Effector CD4-positive, alpha-beta T cell (primary cell): ENCODE measurements around the gene CES3.
"Not testable (repeated sequence)": the region's sequence is repeated elsewhere in the genome, so short reads cannot be mapped to it uniquely, and the experiment has no call there.

Experiments
- DNase-seq: peaks from one replicate; pipeline ENCODE4 v3.0.0-alpha.2; 2020

The CES3 gene

DNA sequence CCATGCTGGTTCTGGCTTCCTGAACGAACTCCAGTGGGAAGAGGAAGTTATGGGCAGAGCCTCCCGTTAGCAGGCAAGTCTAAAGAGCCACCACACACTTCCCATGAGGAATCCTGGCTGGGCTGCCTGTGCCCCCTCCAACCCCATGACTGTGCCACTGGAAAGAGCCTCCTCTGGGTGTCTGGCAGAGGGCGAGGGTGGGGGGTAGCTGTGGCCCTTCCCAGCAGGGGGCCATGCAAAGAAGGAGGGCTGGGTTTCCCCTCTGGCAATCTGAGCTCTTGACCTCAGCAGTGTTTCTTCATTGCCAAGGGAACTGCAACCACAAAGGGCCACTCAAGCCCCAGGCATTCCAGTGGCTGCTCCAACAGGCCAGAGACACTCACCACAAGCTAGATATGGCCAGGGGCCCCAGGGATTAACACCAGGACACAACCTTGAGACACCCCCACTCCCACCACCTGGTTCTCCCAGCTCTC, 34.1 kb upstream of the CES3 start:
- no peak for DNase-seq

- DNase-seq: no peak
Observed at GRCh38 chr16:66927918-66928649, 33.0 kb upstream of the CES3 start.

DNA sequence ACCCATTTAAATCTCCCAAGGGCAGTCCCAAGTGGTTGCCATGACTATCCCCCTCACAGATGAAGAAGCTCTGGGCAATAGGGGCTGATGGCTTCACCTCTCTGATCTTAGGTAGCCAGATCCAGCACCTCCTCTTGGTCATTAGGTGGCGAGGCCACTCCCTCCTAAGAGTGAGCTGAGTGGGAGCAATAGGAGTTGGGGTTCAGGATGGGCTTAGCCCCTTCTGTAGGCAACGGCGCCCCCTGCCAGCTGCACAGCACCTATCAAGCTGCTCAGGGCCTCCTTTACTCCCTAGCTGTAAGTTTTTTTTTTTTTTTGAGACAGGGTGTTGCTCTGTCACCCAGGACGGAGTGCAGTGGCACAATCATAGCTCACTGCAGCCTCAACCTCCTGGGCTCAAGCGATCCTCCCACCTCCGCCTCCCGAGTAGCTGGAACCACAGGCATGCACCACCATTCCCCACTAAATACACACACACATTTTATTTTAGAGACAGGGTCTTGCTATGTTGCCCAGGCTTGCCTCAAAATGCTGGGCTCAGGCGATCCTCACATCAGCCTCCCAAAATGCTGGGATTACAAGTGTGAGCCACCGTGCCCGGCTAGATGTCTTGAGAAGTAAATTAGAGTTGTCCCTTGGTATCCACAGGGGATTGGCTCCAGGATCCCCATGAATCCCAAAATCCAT, 32.2 kb upstream of the CES3 start:
- no peak for DNase-seq

DNA sequence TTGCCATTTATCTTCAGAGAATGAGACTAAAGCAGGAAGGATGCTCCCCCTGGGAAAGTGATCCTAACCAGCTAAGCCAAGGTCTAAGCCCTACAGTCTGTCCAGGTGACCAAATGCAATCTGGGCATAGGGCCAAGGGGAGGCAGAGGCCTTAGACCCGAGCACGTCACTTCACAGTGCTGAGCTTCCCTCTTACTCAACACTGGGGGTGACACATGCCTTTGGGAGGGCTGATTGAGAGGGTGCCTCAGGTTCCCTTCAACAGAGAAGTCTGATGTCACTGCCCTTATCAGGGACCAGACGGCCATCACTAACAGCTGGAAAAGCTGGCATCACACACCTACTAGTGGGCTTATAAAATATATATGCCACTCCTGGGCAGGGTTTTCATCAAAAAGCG, 30.9 kb upstream of the CES3 start:
- DNase-seq: no peak

DNA sequence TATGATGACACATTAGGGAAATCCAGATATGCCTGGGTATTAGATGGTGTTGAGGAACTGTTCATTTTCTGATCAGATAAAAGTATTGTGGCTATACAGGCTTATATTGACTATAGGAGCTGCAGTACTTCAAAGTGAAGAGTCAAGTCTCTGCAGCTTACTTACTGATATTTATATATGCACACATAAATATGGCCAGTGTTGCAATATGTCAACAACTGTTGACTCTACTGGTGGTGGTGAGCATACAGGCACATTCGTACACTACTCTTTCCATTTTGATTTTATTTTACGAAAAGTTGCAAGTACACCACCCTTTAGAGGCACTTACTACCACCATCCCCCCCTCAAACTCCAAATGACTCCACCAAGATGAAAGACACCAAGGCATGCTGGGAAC, 29.4 kb upstream of the CES3 start:
- DNase-seq: no peak

DNA sequence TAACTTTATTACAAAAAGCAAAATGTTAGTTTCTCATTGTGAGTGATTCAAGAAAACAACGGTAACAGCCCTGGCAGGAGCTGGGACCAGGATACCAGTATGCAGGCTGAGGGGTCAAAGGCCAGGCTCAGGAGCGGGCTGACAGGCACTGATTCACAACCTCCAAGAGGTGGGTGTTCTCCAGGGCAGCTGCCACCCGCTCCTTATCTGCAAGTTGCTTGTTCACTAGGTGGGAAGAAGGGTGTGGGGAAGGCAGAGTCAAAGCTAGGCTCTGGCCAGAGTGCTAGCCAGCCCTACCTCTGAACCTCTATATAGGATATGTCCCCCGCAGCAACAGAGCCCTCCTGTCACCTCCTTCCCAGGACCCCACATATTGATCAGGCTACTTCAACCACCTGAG, 29.0 kb upstream of the CES3 start:
- DNase-seq: no peak

DNA sequence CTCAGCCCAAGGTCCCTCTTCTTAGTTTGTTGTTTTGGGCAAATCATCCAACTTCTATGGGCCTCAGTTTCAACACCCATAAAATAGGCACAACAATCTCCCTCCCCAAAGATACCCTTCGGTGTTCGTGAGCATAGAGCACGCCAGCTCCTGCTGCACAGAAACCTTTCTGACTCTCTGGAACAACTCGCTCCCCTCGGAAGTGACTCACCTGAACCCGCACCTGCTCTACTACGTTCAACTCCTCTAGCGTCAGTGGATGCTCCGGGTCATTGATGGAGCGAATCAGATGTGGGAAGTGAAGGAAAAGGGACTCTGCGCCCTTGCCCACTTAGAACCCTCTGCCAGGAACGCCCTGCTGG, 27.3 kb upstream of the CES3 start:
- DNase-seq: no peak

DNA sequence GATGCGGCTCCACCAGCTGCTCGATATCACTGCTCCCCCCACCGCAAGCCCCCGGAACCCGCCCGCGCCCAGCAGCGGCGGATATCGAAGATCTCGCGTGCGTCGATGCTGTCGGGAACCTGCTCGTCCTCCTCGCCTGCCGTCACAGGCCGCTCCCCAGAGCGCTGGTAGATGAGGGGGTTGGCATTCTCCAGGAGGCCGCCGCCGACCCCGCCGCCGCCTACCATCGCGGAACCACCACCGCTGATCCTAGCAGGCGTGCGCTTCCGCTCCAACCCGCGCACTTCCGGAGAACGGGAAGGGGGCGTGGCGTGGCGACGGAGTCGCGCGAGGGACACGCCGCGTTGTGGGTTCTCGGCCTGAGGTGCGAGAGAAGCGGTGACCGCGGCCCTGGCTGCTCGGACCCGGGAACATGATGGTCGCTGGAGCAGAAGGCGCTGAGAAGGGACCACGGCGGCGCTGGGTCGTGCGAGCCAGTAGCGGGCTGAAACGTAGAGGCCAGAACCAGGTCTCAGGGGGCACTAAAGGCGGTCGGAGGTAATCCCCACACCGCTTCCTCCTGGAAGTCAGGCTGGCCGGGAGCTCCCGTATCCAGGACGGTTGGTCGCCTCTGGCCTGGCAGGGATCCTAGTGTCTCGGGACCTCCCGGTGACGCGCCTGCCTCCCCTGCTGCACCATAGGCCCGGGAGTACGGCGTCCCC, 26.8 kb upstream of the CES3 start, which contains the start of gene CIAO2B:
Gene CIAO2B, minus strand, starts transcription at position 265 of the 701 bp plus-strand sequence. Its CDS starts 38 bp downstream, at position 227.
- DNase-seq: peak; percentile 85

- not testable (repeated sequence) for DNase-seq
Observed at GRCh38 chr16:66934839-66935313, 26.2 kb upstream of the CES3 start.

- DNase-seq: no peak
Observed at GRCh38 chr16:66935314-66936011, 25.6 kb upstream of the CES3 start, which contains the start of gene CES2. Gene CES2, plus strand, starts transcription at chr16:66935516. Its CDS starts 120 bp downstream, at chr16:66935636.

- no peak for DNase-seq
Observed at GRCh38 chr16:66936462-66936861, 24.6 kb upstream of the CES3 start.

DNA sequence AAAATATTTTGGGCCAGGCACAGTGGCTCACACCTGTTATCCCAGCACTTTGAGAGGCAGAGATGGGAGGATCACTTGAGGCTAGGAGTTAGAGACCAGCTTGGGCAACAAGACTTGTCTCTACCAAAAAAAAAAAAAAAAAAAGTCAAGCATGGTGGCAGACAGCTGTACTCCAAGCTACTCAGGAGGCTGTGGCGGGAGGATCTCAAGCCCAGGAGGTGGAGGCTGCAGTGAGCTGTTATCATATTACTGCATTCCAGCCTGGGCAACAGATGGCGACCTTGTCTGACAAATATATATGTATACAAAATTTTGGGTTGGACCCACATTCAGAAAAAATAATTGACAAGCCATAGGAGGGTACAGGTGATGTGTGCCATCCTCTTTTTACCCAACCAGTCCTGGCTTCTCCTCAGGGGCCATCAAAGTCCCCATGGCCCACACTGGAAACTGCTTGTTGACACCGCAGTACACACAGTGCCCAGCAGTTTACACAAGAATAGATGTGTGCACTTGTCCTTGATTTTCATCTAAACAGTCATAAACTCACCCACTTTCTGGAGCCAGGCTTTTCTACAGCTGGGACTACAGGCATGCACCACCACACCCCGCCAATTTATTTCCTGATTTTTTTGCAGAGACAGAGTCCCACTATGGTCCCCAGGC, 24.0 kb upstream of the CES3 start:
- no peak for DNase-seq

DNA sequence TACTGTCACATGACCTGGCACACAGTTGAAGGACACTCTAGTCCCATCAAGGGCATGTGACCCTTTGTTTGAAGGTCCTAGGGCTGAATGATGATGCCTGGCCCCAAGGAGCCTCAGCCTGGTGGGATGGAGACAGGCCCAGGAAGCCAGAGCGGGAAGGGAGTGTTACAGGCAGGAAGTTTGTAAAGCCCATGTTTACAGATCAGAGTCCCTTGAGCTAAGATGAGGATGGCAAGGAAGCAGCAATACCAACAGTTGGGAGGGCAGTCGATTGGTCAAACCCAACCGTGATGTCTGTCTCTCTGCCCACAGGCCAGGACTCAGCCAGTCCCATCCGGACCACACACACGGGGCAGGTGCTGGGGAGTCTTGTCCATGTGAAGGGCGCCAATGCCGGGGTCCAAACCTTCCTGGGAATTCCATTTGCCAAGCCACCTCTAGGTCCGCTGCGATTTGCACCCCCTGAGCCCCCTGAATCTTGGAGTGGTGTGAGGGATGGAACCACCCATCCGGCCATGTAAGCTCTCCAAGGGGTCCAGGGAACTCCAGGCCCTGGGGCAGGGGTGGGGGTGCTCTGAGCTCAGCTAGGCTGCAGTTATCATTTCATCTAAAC, 23.2 kb upstream of the CES3 start:
- no peak for DNase-seq

DNA sequence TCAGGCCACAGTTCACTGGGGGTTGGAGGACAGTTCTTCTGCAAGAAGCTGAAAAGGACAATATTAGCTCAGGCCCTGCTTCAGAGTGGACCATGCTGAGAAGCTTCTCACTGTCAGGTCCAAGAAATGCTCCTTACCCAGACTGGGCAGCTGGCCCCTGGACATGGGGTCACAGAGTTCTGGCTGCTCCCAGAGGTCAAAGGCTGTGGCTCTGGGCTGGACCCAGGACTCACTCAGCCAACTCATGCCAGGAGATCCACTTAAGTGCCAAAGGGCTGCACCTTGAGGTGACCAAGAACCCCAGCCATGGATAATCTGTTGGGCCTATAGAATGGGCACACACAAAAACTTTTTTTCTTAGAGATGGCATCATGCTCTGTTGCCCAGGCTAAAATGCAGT, 21.7 kb upstream of the CES3 start:
- no peak for DNase-seq

DNA sequence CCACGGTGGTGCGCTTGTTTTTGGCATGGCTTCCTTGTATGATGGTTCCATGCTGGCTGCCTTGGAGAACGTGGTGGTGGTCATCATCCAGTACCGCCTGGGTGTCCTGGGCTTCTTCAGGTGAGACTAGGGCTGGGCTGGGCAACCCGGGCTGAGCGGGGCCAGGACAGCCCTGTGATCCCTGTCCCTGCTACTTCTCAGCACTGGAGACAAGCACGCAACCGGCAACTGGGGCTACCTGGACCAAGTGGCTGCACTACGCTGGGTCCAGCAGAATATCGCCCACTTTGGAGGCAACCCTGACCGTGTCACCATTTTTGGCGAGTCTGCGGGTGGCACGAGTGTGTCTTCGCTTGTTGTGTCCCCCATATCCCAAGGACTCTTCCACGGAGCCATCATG, 20.8 kb upstream of the CES3 start:
- DNase-seq: no peak

DNA sequence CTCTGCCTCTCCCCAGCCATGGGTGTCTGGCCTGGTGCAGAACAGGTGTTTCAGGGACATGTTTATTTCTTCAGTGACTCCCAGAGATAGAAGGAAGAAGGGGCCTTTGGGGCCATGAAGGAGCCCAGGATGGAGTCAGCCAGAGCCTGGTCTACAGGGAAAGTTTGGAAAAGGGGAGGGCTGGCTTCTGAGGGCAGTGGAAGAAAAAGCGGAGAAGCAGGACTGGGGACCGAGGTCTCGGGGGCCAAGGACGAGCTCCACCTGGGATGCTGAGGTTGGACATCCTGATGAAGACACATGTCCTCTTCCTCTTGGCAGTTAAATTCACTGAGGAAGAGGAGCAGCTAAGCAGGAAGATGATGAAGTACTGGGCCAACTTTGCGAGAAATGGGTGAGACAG, 18.1 kb upstream of the CES3 start:
- no peak for DNase-seq

GRCh38 chr16:66943426-66944053, 17.5 kb upstream of the CES3 start:
- DNase-seq: no peak

DNA sequence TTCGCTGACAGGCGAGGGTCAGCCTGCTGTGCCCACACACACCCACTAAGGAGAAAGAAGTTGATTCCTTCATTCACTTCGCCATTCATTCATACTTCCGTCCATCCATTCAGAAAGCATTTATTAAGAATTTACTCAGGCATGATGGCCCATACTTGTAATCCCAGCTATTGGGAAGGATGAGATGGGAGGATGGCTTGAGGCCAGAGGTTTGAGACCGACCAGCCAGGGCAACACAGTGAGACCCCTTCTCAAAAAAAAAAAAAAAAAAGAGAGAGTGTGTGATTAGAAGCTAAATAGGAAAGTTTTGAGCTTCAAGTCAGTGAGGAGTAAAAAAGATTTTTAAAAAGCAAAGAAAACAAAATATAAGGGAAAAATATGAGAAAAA, 17.0 kb upstream of the CES3 start:
- DNase-seq: no peak

- not testable (repeated sequence) for DNase-seq
Observed at GRCh38 chr16:66944971-66945370, 16.1 kb upstream of the CES3 start.

DNA sequence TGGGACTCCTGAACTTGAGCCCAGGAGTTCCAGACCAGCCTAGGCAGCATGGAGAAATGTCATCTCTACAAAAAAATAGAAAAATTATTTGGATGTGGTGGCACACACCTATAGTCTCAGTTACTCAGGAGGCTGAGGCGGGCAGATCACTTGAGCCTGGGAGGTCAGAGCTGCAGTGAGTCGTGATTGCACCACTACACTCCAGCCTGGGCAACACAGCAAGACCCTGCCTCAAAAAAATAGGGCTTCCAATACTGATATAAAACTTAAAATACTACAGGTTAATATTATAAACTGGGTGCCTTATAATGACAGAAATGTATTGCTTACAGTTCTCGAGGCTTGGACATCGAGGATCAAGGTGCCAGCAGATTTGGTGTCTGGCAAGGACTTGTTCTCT, 15.1 kb upstream of the CES3 start:
- no peak for DNase-seq

DNA sequence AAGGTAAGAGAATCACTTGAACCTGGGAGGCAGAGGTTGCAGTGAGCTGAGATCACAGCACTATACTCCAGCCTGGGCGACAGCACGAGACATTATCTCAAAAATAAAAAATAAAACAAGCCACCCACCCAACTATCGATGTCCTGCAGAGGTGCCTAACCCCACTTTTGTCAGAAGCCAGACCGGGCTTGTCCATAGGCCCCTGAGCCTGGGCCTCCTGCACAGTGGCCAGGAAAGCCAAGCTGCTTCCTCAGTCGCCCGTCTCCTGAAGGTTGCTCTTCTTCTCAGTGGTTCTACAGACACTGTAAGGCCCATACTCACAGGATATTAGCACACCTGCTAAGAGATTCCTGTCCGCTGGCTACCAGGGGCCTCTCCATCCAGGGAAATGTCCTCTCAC, 14.5 kb upstream of the CES3 start:
- no peak for DNase-seq

DNA sequence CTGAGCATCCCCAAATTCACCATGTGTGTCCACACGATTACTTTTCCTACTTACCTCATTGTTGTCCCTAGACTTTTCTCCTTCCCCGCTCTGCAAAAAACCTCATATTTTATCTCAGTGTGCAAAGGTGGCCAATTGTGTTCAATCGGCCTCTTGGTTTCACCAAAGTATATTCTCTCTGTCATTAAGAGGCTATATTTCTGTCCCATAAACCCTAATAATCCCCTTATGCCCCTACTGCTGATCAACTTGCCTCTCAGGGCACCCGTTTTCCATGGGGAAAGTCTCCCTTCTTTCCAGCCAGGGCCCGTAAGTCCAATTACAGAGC, 14.1 kb upstream of the CES3 start:
- no peak for DNase-seq
